Measurements from ENCODE around the gene ONECUT1. TPM values are rescaled to one million over a fixed set of nuclear protein-coding genes. Genes with fewer than 3 reads are reported as not detected.
A peak's percentile ranks its signal among the peaks of the same experiment; 100 is the strongest.

ONECUT1 gene
- total and polyA plus RNA-seq, 9 donors: 0.28 TPM; not detected in 8

GRCh38 chr15:52738311-52738710, 51.8 kb downstream of the ONECUT1 start:
- Histone ChIP-seq H3K9me3 (no peaks in the 10 kb centered on the region), H3K4me1 (ENCODE audit: insufficient read depth) (peaks cover 3% of the 10 kb centered on the region), H3K4me3 (no peak overlapping the region), H3K27ac (no peak overlapping the region), H3K27me3 (no peaks in the 10 kb centered on the region), H3K36me3 (no peaks in the 10 kb centered on the region)
- 81 to 87% (median 84%) methylated on average over 4 of the region's 4 CpGs for WGBS, 3 donors
- DNase-seq: no peak
- TF ChIP-seq CTCF (IDR thresholded peaks at IDR 0.05) (no peak), EP300 (IDR thresholded peaks at IDR 0.05) (no peak), POLR2A (IDR thresholded peaks at IDR 0.05) (no peak)
- intact Hi-C loops (cut with DNase I): loop anchor here in 2 of 4 donors (5.0 kb wide), 1 partner anchor 481 kb away; no protein-coding TSS in a partner anchor

- DNase-seq: no peak
- intact Hi-C loops (cut with DNase I): loop anchor here in 3 of 4 donors (2.0 to 5.0 kb wide), 2 partner anchors 480 to 481 kb away; no protein-coding TSS in a partner anchor
- H3K27ac ChIP-seq: no peak overlapping the region
- 65 to 78% (median 74%) methylated on average over 3 of the region's 3 CpGs for WGBS, 3 donors
- no peaks in the 10 kb centered on the region for H3K9me3 ChIP-seq
- TF ChIP-seq EP300 (IDR thresholded peaks at IDR 0.05) (no peak), CTCF (IDR thresholded peaks at IDR 0.05) (no peak), POLR2A (IDR thresholded peaks at IDR 0.05) (no peak)
- no peaks in the 10 kb centered on the region for H3K36me3 ChIP-seq
- H3K27me3 ChIP-seq: no peaks in the 10 kb centered on the region
- H3K4me1 ChIP-seq (ENCODE audit: insufficient read depth): peaks cover 5% of the 10 kb centered on the region
- no peak overlapping the region for H3K4me3 ChIP-seq
Observed at GRCh38 chr15:52737720-52738119, 52.4 kb downstream of the ONECUT1 start.

- H3K4me1 ChIP-seq (ENCODE audit: insufficient read depth): peaks cover 5% of the 10 kb centered on the region
- peak in 4 of 5 donors; percentile 38 to 67 (median 40) for DNase-seq
- H3K27ac ChIP-seq: no peak overlapping the region
- WGBS, 3 donors: 49 to 58% (median 53%) methylated on average over 4 of the region's 4 CpGs
- no peaks in the 10 kb centered on the region for H3K36me3 ChIP-seq
- no peaks in the 10 kb centered on the region for H3K9me3 ChIP-seq
- no peaks in the 10 kb centered on the region for H3K27me3 ChIP-seq
- intact Hi-C loops (cut with DNase I): loop anchor here in 3 of 4 donors (2.0 to 5.0 kb wide), 2 partner anchors 478 to 479 kb away; no protein-coding TSS in a partner anchor
- TF ChIP-seq POLR2A (IDR thresholded peaks at IDR 0.05) (no peak), CTCF (IDR thresholded peaks at IDR 0.05) (peak; percentile 70 to 83 (median 75)), EP300 (IDR thresholded peaks at IDR 0.05) (no peak)
- H3K4me3 ChIP-seq: no peak overlapping the region
Observed at GRCh38 chr15:52735231-52736089, 54.7 kb downstream of the ONECUT1 start.

- H3K36me3 ChIP-seq: no peaks in the 10 kb centered on the region
- no peak overlapping the region for H3K4me3 ChIP-seq
- TF ChIP-seq EP300 (IDR thresholded peaks at IDR 0.05) (no peak), CTCF (IDR thresholded peaks at IDR 0.05) (no peak), POLR2A (IDR thresholded peaks at IDR 0.05) (no peak)
- H3K4me1 ChIP-seq (ENCODE audit: insufficient read depth): peaks cover 5% of the 10 kb centered on the region
- WGBS, 3 donors: 52 to 57% (median 52%) methylated on average over 3 of the region's 3 CpGs
- no peaks in the 10 kb centered on the region for H3K27me3 ChIP-seq
- intact Hi-C loops (cut with DNase I): loop anchor here in 1 of 4 donors (5.0 kb wide), 1 partner anchor 477 kb away; no protein-coding TSS in a partner anchor
- H3K27ac ChIP-seq: no peak overlapping the region
- no peaks in the 10 kb centered on the region for H3K9me3 ChIP-seq
- DNase-seq: no peak
Observed at GRCh38 chr15:52734329-52734728, 55.8 kb downstream of the ONECUT1 start.

Data from ovary (tissue), 9 donors.